Activated CD8-positive, alpha-beta T cell treated with anti-CD3 and anti-CD28 coated beads for 36 hours (primary cell): ENCODE data around the gene SLC38A11. TPM values are rescaled to one million over a fixed set of nuclear protein-coding genes. Genes with fewer than 3 reads are reported as not detected.
A peak's percentile ranks its signal among the peaks of the same experiment; 100 is the strongest.
"Not testable (repeated sequence)": the region's sequence is repeated elsewhere in the genome, so short reads cannot be mapped to it uniquely, and the experiment has no call there.

Experiments used
- ATAC-seq: fragments of 200-7000 bp; cut with Tn5 transposase; one replicate; pipeline ENCODE4 v1.10.0; 2021; ENCODE audit warnings: mild to moderate bottlenecking, moderate library complexity
- CTCF ChIA-PET: fragments of 350-600 bp; sonication (Branson Sonifier 250); formaldehyde crosslinking; loops from one replicate; lab custom pipeline; 2021; ENCODE audit warnings: antibody characterized with exemption; lab: Charles Lee
- POLR2A ChIA-PET: fragments of 350-600 bp; sonication (Branson Sonifier 250); formaldehyde crosslinking; loops from one replicate; lab custom pipeline; 2021; ENCODE audit warnings: antibody characterized with exemption; lab: Charles Lee
- DNase-seq: peaks from one replicate; pipeline ENCODE4 v3.0.0-alpha.2; 2020
- H3K27ac Mint-ChIP-seq: one replicate; pipeline ENCODE4 v1.8.0; 2021; ENCODE audit warnings: mild to moderate bottlenecking, mixed read lengths
- H3K27me3 Mint-ChIP-seq: one replicate; pipeline ENCODE4 v1.8.0; 2021; ENCODE audit warnings: mixed read lengths
- H3K36me3 Mint-ChIP-seq: one replicate; pipeline ENCODE4 v1.8.0; 2021; ENCODE audit warnings: low read depth, mixed read lengths
- H3K4me1 Mint-ChIP-seq: one replicate; pipeline ENCODE4 v1.8.0; 2021; ENCODE audit warnings: low read depth, mixed read lengths
- H3K4me3 Mint-ChIP-seq: one replicate; pipeline ENCODE4 v1.8.0; 2021; ENCODE audit warnings: mild to moderate bottlenecking, moderate library complexity, mixed read lengths
- H3K9me3 Mint-ChIP-seq: one replicate; pipeline ENCODE4 v1.8.0; 2021; ENCODE audit warnings: mixed read lengths
- CTCF ChIP-seq: fragments of 200-600 bp; IDR thresholded peaks from one replicate; pipeline ENCODE4 v1.8.0; 2022; ENCODE audit warnings: antibody characterized with exemption, mild to moderate bottlenecking
- intact Hi-C: fragments of 100-400 bp; cut with micrococcal nuclease; formaldehyde crosslinking; loops from one replicate; pipeline ENCODE4 v1.10.0; 2022
- total RNA-seq, 2 experiments: library from RNA; stranded (reverse); gene quantifications; one replicate each; pipeline ENCODE4 v1.2.3, GENCODE V29; 2021

SLC38A11 gene
- not detected for total RNA-seq

- H3K9me3 Mint-ChIP-seq, result no peaks in the 10 kb centered on the region
Observed at GRCh38 chr2:164954954-164955701, at the start of gene SLC38A11. Gene SLC38A11 (minus strand): TSS chr2:164955525. CDS start chr2:164955247, 278 bp downstream.

GRCh38 chr2:165003443-165004130, 48.3 kb upstream of the SLC38A11 start:
- no peaks in the 10 kb centered on the region for H3K36me3 Mint-ChIP-seq
- H3K9me3 Mint-ChIP-seq, result no peaks in the 10 kb centered on the region
- no peak overlapping the region for H3K27ac Mint-ChIP-seq
- DNase-seq (no peak), ATAC-seq (no peak)
- no peak overlapping the region for H3K4me3 Mint-ChIP-seq
- H3K27me3 Mint-ChIP-seq, result peaks cover 6% of the 10 kb centered on the region
- POLR2A ChIA-PET, result no interaction called here
- no peaks in the 10 kb centered on the region for H3K4me1 Mint-ChIP-seq
- intact Hi-C loops, result no loop called here
- no peak for TF ChIP-seq CTCF
- CTCF ChIA-PET, result interaction anchor here (1.5 kb wide), 1 partner anchor 12 kb away, joined by 4 read pairs; no protein-coding TSS in a partner anchor

More at GRCh38 chr2:164954954-164955701, at the start of gene SLC38A11:
- H3K27ac Mint-ChIP-seq, result no peak within 1 kb of the TSS
- CTCF ChIA-PET, result no interaction called here
- H3K27me3 Mint-ChIP-seq, result peaks cover 14% of the 10 kb centered on the region
- H3K4me1 Mint-ChIP-seq, result no peaks in the 10 kb centered on the region
- DNase-seq (no peak), ATAC-seq (no peak)
- intact Hi-C loops, result no loop called here
- no peaks in the 10 kb centered on the region for H3K36me3 Mint-ChIP-seq
- no peak within 1 kb of the TSS for H3K4me3 Mint-ChIP-seq
- POLR2A ChIA-PET, result no interaction called here
- no peak for TF ChIP-seq CTCF

- no peak for ATAC-seq
- no peaks in the 10 kb centered on the region for H3K4me1 Mint-ChIP-seq
- ChIA-PET POLR2A (no interaction called here), CTCF (interaction anchor here (1.0 to 1.5 kb wide), 2 partner anchors 12 to 13 kb away, joined by 3 to 4 read pairs; no protein-coding TSS in a partner anchor)
- peaks cover 6% of the 10 kb centered on the region for H3K27me3 Mint-ChIP-seq
- DNase-seq, result no peak
- no peaks in the 10 kb centered on the region for H3K9me3 Mint-ChIP-seq
- intact Hi-C loops, result no loop called here
- H3K27ac Mint-ChIP-seq, result no peak overlapping the region
- TF ChIP-seq CTCF, result no peak
- H3K4me3 Mint-ChIP-seq, result no peak overlapping the region
- no peaks in the 10 kb centered on the region for H3K36me3 Mint-ChIP-seq
Observed at GRCh38 chr2:165002638-165003037, 47.3 kb upstream of the SLC38A11 start.

- POLR2A ChIA-PET, DNase-seq: not testable (repeated sequence)
Observed at GRCh38 chr2:164994664-164995299, 39.5 kb upstream of the SLC38A11 start.

GRCh38 chr2:164993287-164994016, 38.1 kb upstream of the SLC38A11 start:
- Mint-ChIP-seq H3K36me3 (no peaks in the 10 kb centered on the region), H3K4me3 (no peak overlapping the region), H3K27me3 (no peaks in the 10 kb centered on the region), H3K9me3 (no peaks in the 10 kb centered on the region), H3K27ac (no peak overlapping the region), H3K4me1 (peaks cover 13% of the 10 kb centered on the region)
- peak; percentile 28 for TF ChIP-seq CTCF
- ATAC-seq (peak; percentile 34), DNase-seq (no peak)
- intact Hi-C loops, result loop anchor here (5.0 kb wide), 2 partner anchors 209 to 256 kb away; partner anchors contain the start of gene SCN3A
- ChIA-PET CTCF (interaction anchor here (0.6 to 5.5 kb wide), 10 partner anchors 13 to 1071 kb away, joined by 3 to 32 read pairs (median 4); partner anchors contain the start of gene SCN3A), POLR2A (no interaction called here)

More at GRCh38 chr2:164994664-164995299, 39.5 kb upstream of the SLC38A11 start:
- not testable (repeated sequence) for H3K9me3 Mint-ChIP-seq, H3K27me3 Mint-ChIP-seq, H3K27ac Mint-ChIP-seq, ATAC-seq, H3K36me3 Mint-ChIP-seq, H3K4me1 Mint-ChIP-seq, H3K4me3 Mint-ChIP-seq
- CTCF ChIA-PET, result interaction anchor here (0.6 to 5.5 kb wide), 3 partner anchors 21 to 1134 kb away, joined by 3 to 32 read pairs (median 3); no protein-coding TSS in a partner anchor
- intact Hi-C loops, result loop anchor here (5.0 kb wide), 2 partner anchors 208 to 257 kb away; partner anchors contain the start of gene SCN3A
